Astrocyte of the spinal cord (primary cell): ENCODE data around the gene SULT1C2.

Experiments used
- DNase-seq: peaks from one replicate; pipeline ENCODE4 v3.0.0; 2011; ENCODE audit warnings: low read depth, low spot score
- H3K4me3 ChIP-seq: 2 replicates; pipeline ENCODE4 v1.5.1; 2011; ENCODE audit warnings: low read depth, mild to moderate bottlenecking, low read length, moderate library complexity
- CTCF ChIP-seq: IDR thresholded peaks from 2 replicates; pipeline ENCODE4 v1.5.1; 2012; ENCODE audit warnings: low read depth, mild to moderate bottlenecking, low read length, inconsistent platforms
- in situ Hi-C: cut with HindIII; loops from 2 replicates; pipeline ENCODE4 v1.10.0; 2017; ENCODE audit warnings: low sequenced_read_pairs

The SULT1C2 gene

GRCh38 chr2:108309903-108310302 lies 21.2 kb downstream of the SULT1C2 start:
- no peak for DNase-seq
- H3K4me3 ChIP-seq, result no peak overlapping the region
- in situ Hi-C loops, result no loop called here
- no peak for TF ChIP-seq CTCF

GRCh38 chr2:108314586-108315296 lies 26.0 kb downstream of the SULT1C2 start:
- no peak for TF ChIP-seq CTCF
- DNase-seq, result no peak
- in situ Hi-C loops, result no loop called here
- no peak overlapping the region for H3K4me3 ChIP-seq

GRCh38 chr2:108315444-108315934 lies 26.8 kb downstream of the SULT1C2 start:
- in situ Hi-C loops, result no loop called here
- DNase-seq, result no peak
- H3K4me3 ChIP-seq, result no peak overlapping the region
- TF ChIP-seq CTCF, result no peak

GRCh38 chr2:108316033-108316432 lies 27.3 kb downstream of the SULT1C2 start:
- no peak for DNase-seq
- in situ Hi-C loops, result no loop called here
- no peak overlapping the region for H3K4me3 ChIP-seq
- TF ChIP-seq CTCF, result no peak

GRCh38 chr2:108316461-108317258 lies 28.0 kb downstream of the SULT1C2 start:
- no peak for TF ChIP-seq CTCF
- in situ Hi-C loops, result no loop called here
- DNase-seq, result no peak
- no peak overlapping the region for H3K4me3 ChIP-seq

GRCh38 chr2:108320326-108320922 lies 31.7 kb downstream of the SULT1C2 start:
- in situ Hi-C loops, result no loop called here
- H3K4me3 ChIP-seq, result no peak overlapping the region
- DNase-seq, result no peak
- TF ChIP-seq CTCF, result no peak
